ENCODE results near the gene ALAS1.

Gene ALAS1

GRCh38 chr3:52248816-52249547 lies 51.0 kb downstream of the ALAS1 start:
- H3K4me3 ChIP-seq (ENCODE audit: low read depth, low read length): no peak overlapping the region
- TF ChIP-seq MAX (IDR thresholded peaks at IDR 0.05; ENCODE audit: low read depth, low read length) (no peak), POLR2A (IDR thresholded peaks at IDR 0.05; ENCODE audit: extremely low read depth, insufficient read length) (no peak), CTCF (IDR thresholded peaks at IDR 0.05; ENCODE audit: low read depth, low read length) (no peak), MYC (IDR thresholded peaks at IDR 0.05; ENCODE audit: low read depth, low read length) (no peak)
- DNase-seq (ENCODE audit: low read depth): no peak

- TF ChIP-seq POLR2A (IDR thresholded peaks at IDR 0.05; ENCODE audit: extremely low read depth, insufficient read length): no peak
- TF ChIP-seq MYC (IDR thresholded peaks at IDR 0.05; ENCODE audit: low read depth, low read length): no peak
- no peak for TF ChIP-seq MAX (IDR thresholded peaks at IDR 0.05; ENCODE audit: low read depth, low read length)
- no peak for TF ChIP-seq CTCF (IDR thresholded peaks at IDR 0.05; ENCODE audit: low read depth, low read length)
- no peak for DNase-seq (ENCODE audit: low read depth)
- H3K4me3 ChIP-seq (ENCODE audit: low read depth, low read length): no peak overlapping the region
These were observed 51.7 kb downstream of the ALAS1 start for GRCh38 chr3:52249683-52250082.

- no peak for DNase-seq (ENCODE audit: low read depth)
- TF ChIP-seq MYC (IDR thresholded peaks at IDR 0.05; ENCODE audit: low read depth, low read length) (no peak), POLR2A (IDR thresholded peaks at IDR 0.05; ENCODE audit: extremely low read depth, insufficient read length) (no peak), CTCF (IDR thresholded peaks at IDR 0.05; ENCODE audit: low read depth, low read length) (no peak), MAX (IDR thresholded peaks at IDR 0.05; ENCODE audit: low read depth, low read length) (no peak)
- H3K4me3 ChIP-seq (ENCODE audit: low read depth, low read length): no peak overlapping the region
These were observed 52.2 kb downstream of the ALAS1 start for GRCh38 chr3:52250122-52250521.

- peak overlapping the region; percentile 32 for H3K4me3 ChIP-seq (ENCODE audit: low read depth, low read length)
- DNase-seq (ENCODE audit: low read depth): peak; percentile 98
- TF ChIP-seq MAX (IDR thresholded peaks at IDR 0.05; ENCODE audit: low read depth, low read length): peak; percentile 77
- TF ChIP-seq CTCF (IDR thresholded peaks at IDR 0.05; ENCODE audit: low read depth, low read length): no peak
- TF ChIP-seq POLR2A (IDR thresholded peaks at IDR 0.05; ENCODE audit: extremely low read depth, insufficient read length): no peak
- TF ChIP-seq MYC (IDR thresholded peaks at IDR 0.05; ENCODE audit: low read depth, low read length): peak; percentile 83
These were observed 55.6 kb downstream of the ALAS1 start for GRCh38 chr3:52253314-52254304.

- no peak for DNase-seq (ENCODE audit: low read depth)
- no peak for TF ChIP-seq CTCF (IDR thresholded peaks at IDR 0.05; ENCODE audit: low read depth, low read length)
- no peak for TF ChIP-seq MYC (IDR thresholded peaks at IDR 0.05; ENCODE audit: low read depth, low read length)
- no peak for TF ChIP-seq MAX (IDR thresholded peaks at IDR 0.05; ENCODE audit: low read depth, low read length)
- no peak for TF ChIP-seq POLR2A (IDR thresholded peaks at IDR 0.05; ENCODE audit: extremely low read depth, insufficient read length)
- no peak overlapping the region for H3K4me3 ChIP-seq (ENCODE audit: low read depth, low read length)
These were observed 56.6 kb downstream of the ALAS1 start for GRCh38 chr3:52254608-52255007.
